ENCODE measurements around the gene SRRD. TPM values are rescaled to one million over a fixed set of nuclear protein-coding genes. Genes with fewer than 3 reads are reported as not detected.
A peak's percentile ranks its signal among the peaks of the same experiment; 100 is the strongest.
"Not testable (repeated sequence)": the region's sequence is repeated elsewhere in the genome, so short reads cannot be mapped to it uniquely, and the experiment has no call there.

Gene SRRD, protein sequence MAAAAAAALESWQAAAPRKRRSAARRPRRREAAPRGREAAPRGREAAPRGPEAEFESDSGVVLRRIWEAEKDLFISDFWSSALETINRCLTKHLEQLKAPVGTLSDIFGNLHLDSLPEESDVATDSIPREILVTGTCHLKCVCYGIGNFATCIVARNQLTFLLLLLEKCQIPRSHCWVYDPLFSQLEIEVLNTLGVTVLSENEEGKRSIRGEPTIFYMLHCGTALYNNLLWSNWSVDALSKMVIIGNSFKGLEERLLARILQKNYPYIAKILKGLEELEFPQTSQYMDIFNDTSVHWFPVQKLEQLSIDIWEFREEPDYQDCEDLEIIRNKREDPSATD
- total RNA-seq, result 9.5 TPM

DNA sequence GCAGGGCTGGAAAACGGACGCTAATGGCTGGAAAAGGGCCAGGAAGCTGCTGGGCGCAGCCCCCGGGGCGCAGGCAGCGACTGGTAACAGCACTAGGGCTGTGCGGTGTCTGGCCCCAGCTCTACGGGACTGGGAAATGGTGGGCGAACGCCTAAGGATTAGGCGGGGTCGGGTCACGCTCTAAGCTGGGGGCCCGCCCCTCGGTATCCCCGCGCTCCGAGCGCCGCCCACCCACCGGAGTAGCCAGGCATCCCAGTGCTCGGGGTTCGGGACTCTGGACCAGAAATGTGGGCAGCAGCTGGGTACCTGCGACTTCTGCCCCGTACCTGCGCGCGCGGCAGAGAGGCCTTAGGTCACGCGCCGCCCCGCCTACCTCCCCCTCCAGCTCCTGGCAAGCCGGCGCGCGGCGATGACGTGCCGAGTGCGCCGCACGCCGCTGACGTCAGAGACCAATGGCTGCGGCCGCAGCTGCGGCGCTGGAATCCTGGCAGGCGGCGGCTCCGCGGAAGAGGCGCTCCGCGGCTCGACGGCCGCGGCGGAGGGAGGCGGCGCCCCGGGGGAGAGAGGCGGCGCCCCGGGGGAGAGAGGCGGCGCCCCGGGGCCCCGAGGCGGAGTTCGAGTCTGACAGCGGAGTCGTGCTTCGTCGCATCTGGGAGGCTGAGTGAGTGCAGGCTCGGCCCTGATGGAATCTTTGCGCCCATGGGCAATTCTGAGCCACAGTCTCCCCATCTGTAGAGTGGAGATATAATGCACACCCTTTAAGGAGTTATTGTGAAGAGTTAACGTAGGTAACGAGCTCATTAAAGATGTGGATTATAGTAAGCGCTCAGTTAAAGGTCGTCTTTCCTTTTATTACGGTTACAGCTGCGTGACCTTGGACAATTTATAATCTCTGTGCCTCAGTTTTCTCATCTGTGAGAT, at the start of gene SRRD, which contains the start of gene HPS4:
Gene SRRD (plus strand): TSS at position 439 of the 921 bp plus-strand sequence. CDS start 14 bp downstream, at position 453.
Gene HPS4 (minus strand): TSS at position 345 of the 921 bp plus-strand sequence. CDS start 2,021 bp downstream, outside the sequence.
- DNase-seq (ENCODE audit: low spot score) (peak; percentile 93), ATAC-seq (peak; percentile 92)

DNA sequence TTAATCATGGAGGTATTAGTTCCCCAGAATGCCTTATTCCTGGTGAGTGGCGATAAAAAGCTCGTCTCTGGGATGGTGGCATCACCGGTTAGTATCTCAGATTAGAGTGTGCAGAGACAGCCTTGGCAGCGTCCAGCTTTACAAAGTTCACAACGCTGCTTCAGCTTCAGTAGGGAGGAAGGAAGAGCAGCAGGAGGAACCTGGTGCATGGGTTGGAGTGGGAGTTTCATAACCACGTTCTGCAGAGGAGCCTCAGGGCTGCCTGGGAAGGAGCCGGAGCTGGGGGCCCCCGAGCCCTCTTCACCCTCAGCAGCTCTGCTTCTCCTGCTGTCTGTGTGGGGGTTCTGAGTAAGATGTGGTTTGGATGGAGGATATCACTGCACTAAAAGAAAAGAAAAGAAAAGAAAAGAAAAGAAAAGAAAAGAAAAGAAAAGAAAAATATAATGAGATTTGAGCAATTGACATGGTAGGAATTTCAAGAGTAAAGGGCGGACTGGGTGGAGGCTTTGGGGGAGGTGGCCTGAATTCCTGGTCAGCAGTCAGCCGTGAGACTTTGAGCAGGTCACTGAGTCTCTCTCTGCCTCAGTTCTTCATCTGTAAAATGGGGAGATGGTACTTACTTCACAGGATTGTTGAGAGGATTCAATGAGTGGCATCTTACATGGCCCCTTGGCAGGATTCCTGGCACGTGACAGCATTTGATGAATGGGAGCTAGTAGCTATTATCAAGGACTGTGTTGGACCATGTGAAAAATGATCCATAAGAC, 48.2 kb upstream of the SRRD start:
- ATAC-seq, result no peak
- no peak for DNase-seq (ENCODE audit: low spot score)

DNA sequence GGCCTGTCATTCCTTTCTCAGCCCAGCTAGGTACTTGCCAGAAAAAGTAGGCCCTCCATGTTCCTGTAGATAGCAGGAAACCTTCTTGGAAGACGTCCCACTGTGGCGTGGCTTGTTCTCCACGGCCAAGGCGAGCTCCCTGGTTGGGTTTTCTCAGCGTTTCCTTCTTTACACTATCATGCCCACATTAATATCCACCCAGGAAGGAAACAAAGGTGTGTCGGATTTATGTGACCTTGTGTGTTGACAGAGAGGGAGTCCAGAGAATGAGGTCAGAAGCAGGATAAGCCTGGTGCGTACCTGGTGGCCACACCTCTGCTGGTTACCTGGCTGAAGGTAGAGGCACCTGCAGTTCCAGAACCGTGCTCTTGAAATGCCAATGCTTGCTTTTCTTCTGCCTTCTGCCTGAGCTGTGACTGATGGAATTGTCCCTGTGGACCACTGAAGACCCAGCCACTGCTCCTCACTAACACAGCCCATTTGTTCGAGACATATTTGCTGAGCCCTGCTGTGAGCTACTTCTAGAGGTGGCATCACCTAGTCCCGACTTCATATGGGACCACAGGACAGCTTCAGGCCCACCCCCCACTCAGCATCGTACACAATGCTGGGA, 46.7 kb upstream of the SRRD start:
- no peak for ATAC-seq
- no peak for DNase-seq (ENCODE audit: low spot score)

DNA sequence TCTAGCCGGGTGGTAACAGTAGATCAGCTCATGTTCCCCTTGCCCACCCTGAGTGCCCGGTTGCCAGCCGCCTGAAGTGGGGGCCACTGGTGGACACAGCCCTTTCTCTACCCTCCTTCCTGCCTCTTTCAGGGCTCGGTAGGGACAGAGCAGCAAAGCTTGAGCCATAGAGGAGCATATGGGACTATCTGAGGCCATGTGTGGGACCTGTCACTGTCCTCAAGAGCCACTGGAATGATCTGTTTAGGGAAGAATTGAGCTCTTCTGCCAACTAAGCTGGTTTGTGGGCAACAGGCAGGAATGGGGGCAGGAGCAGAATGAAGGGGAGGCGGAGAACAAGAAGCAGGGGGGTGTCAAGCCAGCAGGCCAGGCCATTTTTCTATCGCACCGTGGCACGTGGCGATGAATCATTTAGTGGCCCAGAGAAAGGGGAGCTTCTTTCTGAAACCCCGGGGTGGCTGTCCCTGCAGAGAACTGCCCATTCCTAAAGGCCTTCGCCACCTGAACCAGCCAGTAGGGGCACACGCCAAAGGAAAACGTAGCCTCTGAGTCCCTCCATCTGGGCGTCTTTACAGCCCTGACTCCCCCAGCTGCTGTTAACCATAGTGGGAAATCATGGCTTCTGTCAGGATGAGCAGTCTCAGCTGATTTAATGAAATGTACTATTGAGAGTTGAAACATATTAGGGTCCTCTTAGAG, 45.8 kb upstream of the SRRD start:
- no peak for ATAC-seq
- DNase-seq (ENCODE audit: low spot score), result no peak

DNA sequence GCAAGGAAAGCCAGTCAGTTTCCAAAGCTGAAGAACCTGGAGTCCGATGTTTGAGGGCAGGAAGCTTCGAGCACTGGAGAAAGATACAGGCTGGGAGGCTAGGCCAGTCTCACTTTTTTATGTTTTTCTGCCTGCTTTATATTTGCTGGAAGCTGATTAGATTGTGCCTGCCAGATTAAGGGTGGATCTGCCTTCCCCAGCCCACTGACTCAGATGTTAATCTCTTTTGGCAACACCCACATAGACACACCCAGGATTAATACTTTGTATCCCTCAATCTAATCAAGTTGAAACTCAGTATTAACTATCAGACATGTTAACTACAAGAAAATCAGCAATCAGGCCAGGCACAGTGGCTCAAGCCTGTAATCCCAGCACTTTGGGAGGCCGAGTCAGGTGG, 44.9 kb upstream of the SRRD start:
- DNase-seq (ENCODE audit: low spot score); ATAC-seq: not testable (repeated sequence)

DNA sequence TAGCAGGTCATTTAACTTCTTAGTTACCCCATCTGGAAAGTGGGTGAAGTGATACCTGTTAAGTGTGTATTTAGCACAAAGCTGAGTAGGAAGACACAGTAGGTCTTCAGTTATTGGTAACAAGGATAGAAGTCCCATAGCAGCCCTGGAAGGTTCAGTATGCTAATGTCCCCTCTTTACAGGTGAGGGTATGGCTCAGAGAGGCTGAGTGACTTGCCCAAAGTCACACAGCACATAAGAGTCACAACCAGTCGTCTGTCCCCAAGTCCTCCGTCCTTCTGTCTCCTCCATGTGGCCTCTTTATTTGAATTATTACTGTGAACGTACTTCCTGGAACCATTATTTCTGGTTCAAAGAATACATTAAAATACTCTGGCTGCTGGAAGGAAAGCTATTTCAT, 44.1 kb upstream of the SRRD start:
- DNase-seq (ENCODE audit: low spot score) (no peak), ATAC-seq (no peak)

DNA sequence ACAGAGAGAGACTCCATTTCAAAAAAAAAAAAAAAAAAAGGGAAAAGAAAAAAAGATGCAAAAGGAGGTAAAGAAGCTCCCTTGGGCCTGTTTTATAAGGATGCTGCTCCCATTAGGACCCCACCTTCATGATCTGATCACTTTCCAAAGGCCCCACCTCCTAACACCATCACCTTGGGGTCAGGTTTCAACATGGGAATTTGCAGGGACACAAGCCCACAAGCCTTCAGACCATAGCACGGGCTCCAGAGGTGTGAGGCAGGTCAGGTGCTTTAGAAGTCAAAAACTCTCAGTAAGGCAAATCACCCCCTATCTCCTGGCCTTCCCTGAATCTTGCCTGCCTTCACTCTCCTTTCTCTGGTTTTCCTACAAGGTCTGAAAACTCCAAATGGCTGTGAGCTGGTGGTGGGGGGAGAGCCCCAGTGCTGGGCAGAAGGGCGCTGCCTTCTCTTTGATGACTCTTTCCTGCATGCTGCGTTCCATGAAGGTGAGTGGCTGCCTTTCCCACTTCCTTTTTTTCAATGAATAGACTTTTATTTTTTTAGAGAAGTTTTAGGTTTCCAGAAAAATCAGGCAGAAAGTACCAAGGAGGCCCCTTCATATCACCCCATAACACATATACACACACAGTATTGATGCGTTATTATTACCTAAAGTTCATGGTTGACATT, 41.5 kb upstream of the SRRD start:
- ATAC-seq (no peak), DNase-seq (ENCODE audit: low spot score) (no peak)

DNA sequence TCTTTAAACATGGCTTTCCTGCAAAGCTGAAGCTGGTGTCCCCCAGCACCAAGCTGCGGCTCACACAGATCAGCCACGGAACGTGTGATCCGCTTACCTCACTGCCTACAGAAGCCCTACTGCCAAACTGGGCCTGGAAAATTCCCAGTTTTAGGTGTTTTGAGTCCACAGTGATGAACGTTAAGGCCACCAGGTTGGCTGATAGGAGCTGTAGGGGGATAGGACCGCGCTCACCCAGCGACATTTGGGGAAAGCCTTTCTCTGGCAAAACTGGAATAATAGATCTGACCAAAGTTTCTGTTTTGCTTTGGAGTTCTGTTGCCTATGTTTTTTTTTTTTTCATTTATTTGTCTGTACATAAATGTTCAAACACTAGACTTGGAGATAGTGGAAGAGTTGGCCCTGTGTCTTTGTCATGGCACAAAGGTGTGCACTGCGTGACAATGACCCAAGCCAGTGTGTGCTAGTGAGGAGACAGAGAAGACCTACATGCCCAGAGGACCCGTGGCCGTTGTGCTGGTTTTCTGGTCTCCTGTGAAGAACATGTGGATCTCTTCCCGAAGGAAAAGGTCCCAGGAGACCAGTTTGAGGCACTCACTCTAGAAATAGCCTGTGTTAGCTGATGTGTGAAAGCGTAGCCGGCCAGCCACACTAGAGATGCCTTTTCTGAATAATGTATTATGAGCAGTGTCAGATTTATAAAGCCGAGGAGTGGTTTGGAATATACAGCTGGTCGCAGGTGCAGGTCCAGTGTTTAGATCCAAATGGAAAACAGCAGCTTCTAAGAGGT, 39.6 kb upstream of the SRRD start:
- ATAC-seq (no peak), DNase-seq (ENCODE audit: low spot score) (no peak)

DNA sequence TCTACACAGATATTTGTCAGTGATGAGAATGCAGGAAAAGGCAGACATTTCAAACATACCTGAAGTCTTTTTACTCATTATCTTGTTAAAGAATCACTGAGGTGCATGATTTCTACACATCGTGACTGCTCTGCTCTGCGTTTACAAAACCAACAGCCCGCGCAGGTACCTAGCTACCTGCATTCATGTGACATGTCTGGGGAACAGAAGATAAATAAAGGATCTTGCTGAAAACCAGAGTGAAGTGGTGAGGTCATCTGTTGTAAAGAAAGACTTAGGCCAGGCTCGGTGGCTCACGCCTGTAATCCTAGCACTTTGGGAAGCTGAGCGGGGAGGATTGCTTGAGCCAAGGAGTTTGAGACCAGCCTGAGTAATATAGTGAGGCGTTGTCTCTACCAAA, 38.9 kb upstream of the SRRD start:
- DNase-seq (ENCODE audit: low spot score), result no peak
- ATAC-seq, result no peak

DNA sequence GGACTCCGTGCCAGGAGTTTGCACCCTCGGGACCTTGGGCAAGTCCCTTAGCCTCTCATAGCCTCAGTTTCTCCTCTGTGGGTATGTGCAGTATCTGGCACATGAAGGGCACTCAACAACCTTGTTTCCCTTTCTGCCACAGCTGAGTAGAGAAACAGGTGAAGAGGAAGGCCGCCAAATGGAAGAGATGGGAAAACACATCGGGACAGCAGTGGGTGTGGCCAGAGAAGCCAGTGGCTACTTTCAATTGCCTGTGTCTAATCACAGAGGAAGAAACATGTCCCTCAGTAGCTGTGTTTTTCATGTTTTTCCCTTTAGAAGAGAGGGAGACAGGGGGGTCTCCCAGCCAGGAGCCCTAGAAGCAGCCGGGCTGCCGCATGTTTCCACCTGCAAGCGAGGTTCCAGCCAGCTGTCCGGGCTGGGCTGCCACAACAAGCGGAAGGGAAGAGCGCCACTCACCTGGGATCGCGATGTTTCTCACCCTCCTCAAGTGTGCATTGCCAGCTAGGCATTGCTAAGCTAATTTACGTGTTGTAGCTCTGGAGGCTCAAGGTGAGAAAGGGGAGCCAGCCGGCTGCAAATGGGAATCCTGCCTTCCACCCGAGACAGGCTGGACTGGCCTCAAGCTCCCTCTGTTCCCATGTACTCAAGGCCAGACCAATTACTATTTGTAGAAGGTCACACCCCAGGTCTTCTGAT, 38.0 kb upstream of the SRRD start:
- DNase-seq (ENCODE audit: low spot score), result no peak
- no peak for ATAC-seq

DNA sequence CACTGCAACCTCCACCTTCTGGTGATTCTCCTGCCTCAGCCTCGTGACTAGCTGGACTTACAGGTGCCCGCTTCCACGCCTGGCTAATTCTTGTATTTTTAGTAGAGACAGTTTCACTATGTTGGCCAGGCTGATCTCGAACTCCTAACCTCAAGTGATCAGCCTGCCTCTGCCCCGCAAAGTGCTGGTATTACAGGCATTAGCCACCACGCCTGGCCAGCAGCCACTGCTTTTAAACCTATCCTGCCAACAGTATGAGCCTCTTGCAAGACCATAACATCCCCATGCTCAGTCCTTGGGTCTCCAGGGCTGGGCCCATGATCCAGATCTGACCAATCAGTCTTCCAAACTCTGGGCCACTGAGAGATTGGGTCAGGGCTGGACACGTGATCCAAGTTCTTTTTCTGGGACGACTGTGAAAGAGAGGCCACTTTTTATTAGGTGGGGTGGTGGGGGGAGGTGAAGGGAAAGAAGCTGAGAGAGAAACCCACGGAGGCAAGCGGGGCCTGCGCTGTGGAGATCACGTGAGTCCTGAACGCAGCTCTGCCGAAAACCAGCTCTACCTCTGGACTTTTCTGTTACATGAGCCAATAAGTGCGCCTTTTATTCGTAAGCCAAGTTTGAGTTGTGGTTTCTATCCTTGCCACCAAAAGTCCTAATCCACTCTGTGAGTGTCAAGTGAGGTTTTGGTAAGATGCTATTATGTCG, 36.7 kb upstream of the SRRD start:
- ATAC-seq, result no peak
- DNase-seq (ENCODE audit: low spot score), result no peak

DNA sequence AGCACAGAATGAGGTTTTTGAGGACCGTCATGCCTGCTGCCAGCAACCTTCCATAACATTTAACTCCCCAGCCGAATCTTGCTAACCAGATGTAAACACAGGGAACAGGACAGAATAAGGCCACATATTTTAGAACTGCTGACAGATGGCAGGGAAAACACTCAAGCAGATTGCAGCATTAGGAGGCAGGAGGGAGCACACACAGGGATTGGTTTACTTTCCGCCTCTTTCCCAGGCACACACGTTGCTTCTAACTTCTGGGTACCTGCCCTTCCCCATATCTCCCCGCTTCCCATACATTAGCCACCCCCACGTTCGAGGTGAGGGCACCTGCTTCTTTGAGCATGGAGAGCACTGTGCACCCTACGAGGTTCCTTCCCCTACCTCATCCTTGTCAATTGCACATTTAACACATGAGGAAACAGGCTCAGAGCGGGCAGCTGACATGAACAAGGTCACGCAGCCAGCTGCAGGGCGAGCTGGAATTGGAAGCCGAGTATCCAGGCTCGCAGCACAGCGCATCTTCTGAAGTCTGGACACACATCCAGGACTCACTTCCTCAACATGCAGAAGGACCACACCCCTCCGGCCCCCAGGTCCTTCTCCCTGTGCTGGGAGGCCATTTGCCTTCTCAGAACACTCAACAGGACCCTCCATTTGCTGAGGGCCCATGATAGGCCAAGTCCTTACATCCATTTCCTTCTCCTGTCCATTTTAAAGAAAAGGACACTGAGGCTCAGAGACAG, 35.9 kb upstream of the SRRD start:
- ATAC-seq (no peak), DNase-seq (ENCODE audit: low spot score) (no peak)

DNA sequence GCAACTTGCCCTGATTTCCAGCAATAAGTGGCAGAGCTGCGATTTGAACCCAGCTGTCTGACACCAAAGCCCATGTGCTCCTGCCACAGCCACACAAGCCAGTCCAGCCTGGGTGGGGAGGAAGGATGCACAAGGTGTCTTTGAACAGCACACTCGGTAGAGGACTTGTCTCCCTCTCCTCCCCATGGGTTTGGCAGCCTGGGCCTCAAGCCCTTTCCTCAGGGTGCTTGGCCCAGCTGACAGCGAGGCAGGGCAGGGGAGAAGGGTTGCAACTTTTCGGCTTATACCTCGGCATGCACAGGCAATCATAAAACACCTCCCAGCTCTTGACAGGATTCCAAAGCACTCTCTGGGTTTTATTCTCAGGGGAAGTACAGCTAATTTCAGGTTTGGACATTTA, 35.3 kb upstream of the SRRD start:
- no peak for DNase-seq (ENCODE audit: low spot score)
- no peak for ATAC-seq

DNA sequence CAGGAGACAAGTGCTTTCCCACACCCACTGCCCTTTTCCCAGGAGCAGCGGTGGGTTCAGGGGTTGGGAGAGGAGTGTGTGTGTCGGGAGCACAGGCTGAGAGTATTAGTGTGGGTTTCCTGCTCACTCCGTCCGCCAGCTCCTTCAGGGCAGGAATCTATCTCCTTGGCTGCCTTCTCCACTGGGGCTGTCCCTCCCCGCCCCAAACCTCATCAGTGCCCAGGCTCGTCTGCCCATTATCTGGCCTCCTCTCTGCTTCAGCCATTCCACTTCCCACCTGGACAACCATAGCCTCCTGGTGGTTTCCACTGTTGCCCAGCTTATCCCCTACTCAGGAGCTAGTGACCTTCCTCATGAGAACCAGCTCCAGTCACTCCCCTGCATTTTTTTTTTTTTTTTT, 34.7 kb upstream of the SRRD start:
- ATAC-seq, result no peak
- DNase-seq (ENCODE audit: low spot score), result no peak

DNA sequence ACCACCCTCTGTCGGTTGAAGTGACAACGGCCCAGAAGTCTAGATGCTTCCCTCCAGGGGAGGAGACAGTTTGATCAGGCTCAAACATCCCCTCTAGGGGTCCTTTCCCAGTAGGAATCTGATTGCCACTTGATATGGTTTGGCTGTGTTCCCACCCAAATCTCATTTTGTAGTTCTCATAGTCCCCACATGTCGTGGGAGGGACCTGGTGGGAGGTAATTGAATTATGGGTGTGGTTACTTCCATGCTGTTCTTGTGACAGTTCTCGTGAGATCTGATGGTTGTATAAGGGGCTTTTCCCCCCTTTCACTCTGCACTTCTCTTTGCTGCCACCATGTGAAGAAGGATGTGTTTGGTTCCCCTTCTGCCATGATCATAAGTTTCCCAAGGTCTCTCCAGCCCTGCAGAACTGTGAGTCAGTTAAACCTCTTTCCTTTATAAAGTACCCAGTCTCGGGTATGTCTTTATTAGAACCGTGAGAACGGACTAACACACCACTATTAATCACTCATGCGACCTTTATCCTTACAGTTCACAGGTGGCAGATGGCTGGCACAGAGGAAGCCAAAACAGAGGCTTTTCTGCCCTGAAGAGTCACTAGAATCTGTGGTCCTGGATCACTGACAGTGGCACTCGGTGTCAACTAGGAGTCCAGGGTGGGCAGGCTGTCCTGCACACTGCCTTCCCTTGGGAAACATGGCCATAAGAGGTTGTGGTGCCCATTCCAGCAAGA, 33.1 kb upstream of the SRRD start:
- ATAC-seq, result no peak
- no peak for DNase-seq (ENCODE audit: low spot score)
